ENCODE results near the gene CNTNAP5. TPM values are rescaled to one million over a fixed set of nuclear protein-coding genes. Genes with fewer than 3 reads are reported as not detected.

CNTNAP5 gene
- total RNA-seq, 1 experiment from 2014 or later, result not detected

DNA sequence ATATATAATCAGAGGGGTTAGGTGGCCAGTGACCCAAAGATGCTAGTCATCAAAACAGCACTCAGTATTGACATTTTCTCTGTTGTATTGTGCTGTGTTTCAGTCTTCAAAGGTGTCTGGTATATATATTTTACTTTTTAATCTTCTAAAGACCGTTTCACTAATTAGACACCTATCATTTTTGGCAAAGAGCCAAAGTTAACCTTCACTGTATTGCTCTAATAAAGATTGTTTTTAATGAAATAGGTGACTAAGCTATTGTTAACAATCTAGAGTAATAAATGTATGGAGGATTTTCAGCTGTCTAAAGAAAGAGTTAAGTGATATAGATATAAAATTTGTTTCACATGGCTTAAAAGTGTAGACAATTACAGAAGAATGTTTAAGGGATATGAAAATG lies 264.0 kb downstream of the CNTNAP5 start:
- in situ Hi-C loops (cut with HindIII; ENCODE audit: low pct_unique_long_range_greater_than_20kb, low sequenced_read_pairs), result no loop called here

GRCh38 chr2:124289615-124290014 lies 264.5 kb downstream of the CNTNAP5 start:
- no peak for ATAC-seq
- in situ Hi-C loops (cut with HindIII; ENCODE audit: low pct_unique_long_range_greater_than_20kb, low sequenced_read_pairs), result no loop called here
- H3K9me3 ChIP-seq (ENCODE audit: control insufficient read depth, insufficient read depth, low read depth, low read length), result no peaks in the 10 kb centered on the region
- ChIA-PET POLR2A (no interaction called here), CTCF (no interaction called here)
- H3K27me3 ChIP-seq (ENCODE audit: control insufficient read depth, insufficient read depth, low read length), result no peaks in the 10 kb centered on the region
- intact Hi-C loops (cut with micrococcal nuclease; ENCODE audit: unreplicated experiment), result no loop called here
- DNase-seq (ENCODE audit: low read depth, low spot score), result no peak
- TF ChIP-seq, protein P1, sequence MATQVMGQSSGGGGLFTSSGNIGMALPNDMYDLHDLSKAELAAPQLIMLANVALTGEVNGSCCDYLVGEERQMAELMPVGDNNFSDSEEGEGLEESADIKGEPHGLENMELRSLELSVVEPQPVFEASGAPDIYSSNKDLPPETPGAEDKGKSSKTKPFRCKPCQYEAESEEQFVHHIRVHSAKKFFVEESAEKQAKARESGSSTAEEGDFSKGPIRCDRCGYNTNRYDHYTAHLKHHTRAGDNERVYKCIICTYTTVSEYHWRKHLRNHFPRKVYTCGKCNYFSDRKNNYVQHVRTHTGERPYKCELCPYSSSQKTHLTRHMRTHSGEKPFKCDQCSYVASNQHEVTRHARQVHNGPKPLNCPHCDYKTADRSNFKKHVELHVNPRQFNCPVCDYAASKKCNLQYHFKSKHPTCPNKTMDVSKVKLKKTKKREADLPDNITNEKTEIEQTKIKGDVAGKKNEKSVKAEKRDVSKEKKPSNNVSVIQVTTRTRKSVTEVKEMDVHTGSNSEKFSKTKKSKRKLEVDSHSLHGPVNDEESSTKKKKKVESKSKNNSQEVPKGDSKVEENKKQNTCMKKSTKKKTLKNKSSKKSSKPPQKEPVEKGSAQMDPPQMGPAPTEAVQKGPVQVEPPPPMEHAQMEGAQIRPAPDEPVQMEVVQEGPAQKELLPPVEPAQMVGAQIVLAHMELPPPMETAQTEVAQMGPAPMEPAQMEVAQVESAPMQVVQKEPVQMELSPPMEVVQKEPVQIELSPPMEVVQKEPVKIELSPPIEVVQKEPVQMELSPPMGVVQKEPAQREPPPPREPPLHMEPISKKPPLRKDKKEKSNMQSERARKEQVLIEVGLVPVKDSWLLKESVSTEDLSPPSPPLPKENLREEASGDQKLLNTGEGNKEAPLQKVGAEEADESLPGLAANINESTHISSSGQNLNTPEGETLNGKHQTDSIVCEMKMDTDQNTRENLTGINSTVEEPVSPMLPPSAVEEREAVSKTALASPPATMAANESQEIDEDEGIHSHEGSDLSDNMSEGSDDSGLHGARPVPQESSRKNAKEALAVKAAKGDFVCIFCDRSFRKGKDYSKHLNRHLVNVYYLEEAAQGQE (IDR thresholded peaks at IDR 0.05; ENCODE audit: insufficient read depth in 1 of 2, low read depth in 2 of 2, low read length in 1 of 2), result no peak
- TF ChIP-seq TCF7L2 (IDR thresholded peaks at IDR 0.05; ENCODE audit: low read depth, low read length), result no peak
- TF ChIP-seq, protein P2, sequence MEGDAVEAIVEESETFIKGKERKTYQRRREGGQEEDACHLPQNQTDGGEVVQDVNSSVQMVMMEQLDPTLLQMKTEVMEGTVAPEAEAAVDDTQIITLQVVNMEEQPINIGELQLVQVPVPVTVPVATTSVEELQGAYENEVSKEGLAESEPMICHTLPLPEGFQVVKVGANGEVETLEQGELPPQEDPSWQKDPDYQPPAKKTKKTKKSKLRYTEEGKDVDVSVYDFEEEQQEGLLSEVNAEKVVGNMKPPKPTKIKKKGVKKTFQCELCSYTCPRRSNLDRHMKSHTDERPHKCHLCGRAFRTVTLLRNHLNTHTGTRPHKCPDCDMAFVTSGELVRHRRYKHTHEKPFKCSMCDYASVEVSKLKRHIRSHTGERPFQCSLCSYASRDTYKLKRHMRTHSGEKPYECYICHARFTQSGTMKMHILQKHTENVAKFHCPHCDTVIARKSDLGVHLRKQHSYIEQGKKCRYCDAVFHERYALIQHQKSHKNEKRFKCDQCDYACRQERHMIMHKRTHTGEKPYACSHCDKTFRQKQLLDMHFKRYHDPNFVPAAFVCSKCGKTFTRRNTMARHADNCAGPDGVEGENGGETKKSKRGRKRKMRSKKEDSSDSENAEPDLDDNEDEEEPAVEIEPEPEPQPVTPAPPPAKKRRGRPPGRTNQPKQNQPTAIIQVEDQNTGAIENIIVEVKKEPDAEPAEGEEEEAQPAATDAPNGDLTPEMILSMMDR (IDR thresholded peaks at IDR 0.05), result no peak; the same call in 1 of the 2 replicates
- no peak for TF ChIP-seq POLR2AphosphoS5 (IDR thresholded peaks at IDR 0.05; ENCODE audit: low read depth, low read length)
- TF ChIP-seq SIN3A (IDR thresholded peaks at IDR 0.05; ENCODE audit: borderline replicate concordance, insufficient read depth, low read depth, low read length), result no peak
- H3K4me3 ChIP-seq (ENCODE audit: low read depth in 2 of 2, low read length in 2 of 2), result no peak overlapping the region
- no peak overlapping the region for H3K27ac ChIP-seq (ENCODE audit: low read length)
- no peaks in the 10 kb centered on the region for H3K36me3 ChIP-seq (ENCODE audit: control insufficient read depth, insufficient read depth, low read length)
- no TSS peak for BruUV-seq (replicated peaks)
- H3K4me1 ChIP-seq (ENCODE audit: control insufficient read depth, insufficient read depth, low read length), result no peaks in the 10 kb centered on the region

More for the DNA sequence above, 264.0 kb downstream of the CNTNAP5 start:
- Histone ChIP-seq H3K36me3 (ENCODE audit: control insufficient read depth, insufficient read depth, low read length) (no peaks in the 10 kb centered on the region), H3K27ac (ENCODE audit: low read length) (no peak overlapping the region), H3K4me1 (ENCODE audit: control insufficient read depth, insufficient read depth, low read length) (no peaks in the 10 kb centered on the region), H3K9me3 (ENCODE audit: control insufficient read depth, insufficient read depth, low read depth, low read length) (no peaks in the 10 kb centered on the region), H3K27me3 (ENCODE audit: control insufficient read depth, insufficient read depth, low read length) (no peaks in the 10 kb centered on the region), H3K4me3 (ENCODE audit: low read depth in 2 of 2, low read length in 2 of 2) (no peak overlapping the region)
- DNase-seq (ENCODE audit: low read depth, low spot score) (no peak), ATAC-seq (no peak)
- TF ChIP-seq TCF7L2 (IDR thresholded peaks at IDR 0.05; ENCODE audit: low read depth, low read length), result no peak
- no peak for TF ChIP-seq SIN3A (IDR thresholded peaks at IDR 0.05; ENCODE audit: borderline replicate concordance, insufficient read depth, low read depth, low read length)
- TF ChIP-seq, protein P2 (IDR thresholded peaks at IDR 0.05), result no peak
- TF ChIP-seq POLR2AphosphoS5 (IDR thresholded peaks at IDR 0.05; ENCODE audit: low read depth, low read length), result no peak
- TF ChIP-seq, protein P1 (IDR thresholded peaks at IDR 0.05; ENCODE audit: insufficient read depth in 1 of 2, low read depth in 2 of 2, low read length in 1 of 2), result no peak
- POLR2A ChIA-PET, result no interaction called here
- intact Hi-C loops (cut with micrococcal nuclease; ENCODE audit: unreplicated experiment), result no loop called here
- no TSS peak for BruUV-seq (replicated peaks)
- CTCF ChIA-PET, result no interaction called here
